CD1c-positive myeloid dendritic cell (primary cell): ENCODE measurements around the gene MEGF8.

ENCODE experiments used
- DNase-seq: peaks from one replicate; pipeline ENCODE4 v3.0.0-alpha.2; 2016; ENCODE audit errors: extremely low spot score

The MEGF8 gene

DNA sequence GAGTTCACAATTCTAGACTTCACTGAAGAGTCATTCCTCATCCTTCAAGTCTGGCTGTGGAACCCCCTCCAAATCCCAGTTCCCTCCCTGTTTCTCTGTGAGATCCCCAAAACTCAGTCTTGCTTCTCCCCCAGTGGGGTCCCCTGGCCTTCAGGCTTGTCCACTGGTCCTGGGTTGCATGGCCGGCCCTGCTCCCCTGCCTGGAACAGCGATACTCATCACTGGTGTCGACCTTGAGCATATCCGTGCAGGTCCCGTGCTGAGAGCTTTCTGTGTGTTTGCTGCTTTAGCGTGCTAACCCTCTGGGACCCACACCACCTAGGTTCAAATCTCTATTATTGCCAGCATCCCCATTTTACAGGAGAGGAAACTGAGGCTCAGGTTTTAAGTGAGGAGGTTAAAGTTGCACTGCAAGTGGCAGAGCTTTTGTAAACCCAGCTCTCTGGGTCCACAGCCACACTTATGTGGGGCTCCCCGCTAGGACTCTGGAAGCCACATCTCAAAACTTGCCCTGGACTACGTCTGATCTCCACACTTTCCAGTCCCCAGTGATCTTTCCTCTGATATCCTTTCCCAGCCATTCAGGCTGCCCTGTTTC lies 86.2 kb downstream of the MEGF8 start:
- DNase-seq: no peak

- DNase-seq: no peak
These were observed 86.8 kb downstream of the MEGF8 start for GRCh38 chr19:42412227-42412626.

DNA sequence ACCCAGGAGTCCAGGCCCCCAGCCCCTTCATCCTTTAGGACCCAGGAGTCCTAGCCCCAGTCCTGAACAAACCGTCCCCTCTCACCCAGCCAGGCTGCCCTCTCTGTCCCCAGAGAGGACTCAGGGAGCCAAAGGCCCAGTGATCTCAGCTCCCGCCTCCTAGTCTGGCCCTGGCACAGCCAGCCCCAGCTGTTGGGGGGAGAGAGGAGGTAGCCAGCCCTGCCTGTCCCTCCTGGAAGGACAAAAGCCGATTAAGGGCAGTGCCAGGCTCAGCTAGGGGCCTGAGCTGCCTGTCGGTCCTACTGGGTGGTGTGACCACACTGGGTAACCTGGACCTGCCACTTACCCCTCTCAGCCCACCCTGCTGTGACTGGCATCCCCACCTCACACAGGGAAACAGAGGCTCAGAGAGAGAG lies 87.2 kb downstream of the MEGF8 start:
- no peak for DNase-seq

GRCh38 chr19:42419309-42419708 lies 93.9 kb downstream of the MEGF8 start:
- DNase-seq: no peak

DNA sequence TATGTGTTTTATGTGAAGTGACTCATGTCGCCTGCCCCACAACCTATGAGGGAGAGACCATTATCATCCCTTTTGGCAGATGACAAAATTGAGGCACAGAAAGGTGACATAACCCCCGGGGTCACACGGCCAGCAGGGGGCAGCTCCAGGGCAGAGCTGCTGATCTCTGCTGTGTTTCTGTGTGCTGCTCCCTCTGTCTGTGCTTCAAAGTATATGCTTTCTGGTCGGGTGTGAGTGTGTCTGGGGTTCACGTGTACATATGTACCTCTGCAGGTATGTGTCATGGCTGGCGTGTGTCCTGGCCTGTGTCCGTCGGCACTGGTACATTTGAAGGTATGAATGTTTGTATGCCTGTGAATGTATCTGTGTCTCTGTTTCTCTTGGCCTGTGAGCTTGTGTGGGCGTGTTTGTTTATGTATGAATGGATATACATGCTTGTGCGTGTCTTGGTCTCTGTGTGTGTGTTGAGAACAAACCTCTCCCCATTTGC lies 94.7 kb downstream of the MEGF8 start:
- peak; percentile 60 for DNase-seq

DNA sequence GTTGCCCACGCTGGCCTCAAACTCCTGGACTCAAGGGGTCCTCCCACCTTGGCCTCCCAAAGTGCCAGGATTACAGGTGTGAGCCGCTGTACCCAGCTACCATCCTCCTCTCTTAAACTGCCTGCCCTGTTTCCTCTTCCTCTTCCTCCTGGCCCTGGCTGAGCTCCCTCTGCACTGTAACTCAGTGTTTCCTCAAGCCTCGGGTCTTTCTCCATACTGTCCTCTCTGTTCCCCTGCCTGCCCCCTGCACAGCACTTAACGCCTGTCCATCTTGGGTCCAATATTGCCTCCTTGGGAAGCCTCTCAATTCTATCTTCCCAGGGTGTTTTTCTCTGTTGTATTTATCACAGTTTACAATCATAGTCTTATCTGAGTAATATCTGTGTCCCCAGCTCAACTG lies 95.7 kb downstream of the MEGF8 start:
- DNase-seq: no peak

DNA sequence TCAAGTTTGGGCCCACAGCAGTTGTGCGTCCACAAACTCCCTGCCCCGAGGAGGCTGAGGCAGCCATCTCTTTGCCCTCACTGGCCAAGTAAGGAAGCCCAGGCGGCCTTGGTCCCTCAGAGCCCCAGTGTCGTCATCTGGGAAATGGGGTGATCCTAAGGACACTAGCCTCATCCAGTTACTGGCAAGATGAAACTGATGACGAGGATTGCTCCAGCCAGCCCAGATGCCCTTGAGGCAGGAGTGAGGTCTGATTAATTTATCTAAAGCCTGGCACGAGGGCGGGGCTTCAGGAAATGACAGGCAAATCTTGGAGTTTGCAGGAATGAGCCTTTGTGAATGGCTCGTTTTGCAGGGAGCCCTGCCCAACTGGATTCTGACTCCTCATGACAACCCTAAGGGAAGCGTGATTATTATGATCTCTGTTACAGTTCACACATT lies 96.2 kb downstream of the MEGF8 start:
- DNase-seq: no peak

- no peak for DNase-seq
These were observed 96.9 kb downstream of the MEGF8 start for GRCh38 chr19:42422092-42422900.

- peak; percentile 27 for DNase-seq
These were observed 97.5 kb downstream of the MEGF8 start for GRCh38 chr19:42422901-42423461.

DNA sequence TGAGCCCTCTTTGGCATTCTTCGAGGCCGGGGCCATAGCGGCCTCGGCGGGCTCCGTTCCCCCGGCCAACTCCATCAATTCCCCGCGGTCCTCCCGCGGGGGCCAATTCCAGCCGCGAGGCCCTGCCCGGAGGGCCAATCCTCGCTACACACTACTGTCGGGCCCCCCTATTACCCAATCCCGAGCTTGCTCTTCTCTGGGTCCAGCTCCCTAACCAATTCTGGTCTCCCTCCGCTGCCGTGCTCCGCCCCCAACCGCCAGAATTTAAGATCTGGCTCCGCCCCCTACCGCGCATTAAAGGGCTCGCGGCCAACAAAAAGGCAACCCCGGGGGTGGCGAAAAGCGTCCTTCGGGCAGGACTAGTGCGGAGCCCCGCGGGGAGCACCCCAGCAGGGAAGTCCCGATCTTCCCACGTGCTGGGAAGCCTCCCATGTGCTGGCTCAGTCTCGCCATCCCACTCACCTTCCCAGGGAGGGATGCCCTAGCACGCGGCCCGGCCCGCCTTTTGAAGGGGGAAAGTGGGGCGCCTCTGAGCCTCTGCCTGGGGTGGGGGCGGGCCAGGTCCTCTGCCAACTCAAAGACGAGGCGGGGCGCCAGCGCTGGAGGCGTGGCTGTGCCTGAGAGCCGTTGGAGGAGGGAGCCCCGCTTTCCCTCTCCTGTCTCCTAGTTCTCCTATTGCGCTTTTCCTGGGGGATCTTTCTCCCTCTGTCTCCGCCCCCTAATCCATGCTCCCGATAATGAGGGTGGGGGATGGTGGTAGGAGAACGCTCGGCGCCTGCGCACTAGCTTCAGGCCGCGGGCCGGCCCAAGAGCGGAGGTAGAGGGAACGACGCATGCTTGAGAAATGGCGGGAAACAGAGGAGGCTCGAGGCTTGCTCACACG lies 98.3 kb downstream of the MEGF8 start:
- DNase-seq: peak; percentile 83

GRCh38 chr19:42424345-42424707 lies 98.9 kb downstream of the MEGF8 start:
- no peak for DNase-seq

DNA sequence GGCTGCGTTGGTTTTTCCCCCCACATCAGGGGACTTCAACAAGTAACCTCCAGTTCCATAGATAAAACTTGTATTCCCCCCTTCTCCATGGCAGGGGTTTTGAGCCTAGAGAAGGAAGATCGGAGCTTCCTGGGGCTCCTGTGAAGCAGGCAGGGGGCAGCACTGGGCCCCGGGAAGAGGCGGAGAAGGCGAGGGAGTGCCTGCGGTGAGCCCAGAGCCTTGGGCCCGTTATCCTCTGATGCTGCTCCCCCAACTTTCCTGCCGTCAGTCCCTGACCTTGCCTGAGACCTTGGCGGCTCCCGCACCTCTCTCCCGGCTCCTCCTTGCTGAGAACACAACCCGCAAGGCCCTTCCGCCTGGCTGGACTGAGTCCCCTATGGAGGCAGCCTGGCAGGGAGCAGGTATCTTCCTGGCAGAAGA lies 99.3 kb downstream of the MEGF8 start:
- no peak for DNase-seq

GRCh38 chr19:42426643-42427042 lies 101.2 kb downstream of the MEGF8 start:
- DNase-seq: no peak

DNA sequence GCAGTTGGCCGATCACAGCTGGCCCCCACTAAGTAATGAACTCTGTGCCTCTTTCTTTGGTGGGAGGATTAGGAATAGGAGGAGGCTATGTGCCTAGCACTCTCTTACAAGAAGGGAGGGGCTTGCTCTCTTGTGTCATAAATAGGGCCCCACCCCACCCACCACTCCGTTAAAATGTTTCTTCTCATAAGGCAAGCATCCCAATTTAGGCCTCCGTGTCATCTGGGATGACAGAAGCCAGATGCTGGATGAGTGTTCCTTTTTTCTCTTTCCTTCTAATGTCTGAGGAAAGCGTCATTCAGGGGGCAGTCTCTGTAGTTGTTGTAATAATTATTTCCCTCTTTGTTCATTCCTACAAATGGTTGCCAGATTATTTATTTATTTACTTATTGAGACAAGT lies 101.9 kb downstream of the MEGF8 start, which contains the start of gene LIPE:
Gene LIPE, minus strand, starts transcription at position 76 of the 400 bp plus-strand sequence. CDS start 239 bp downstream, outside the sequence.
- no peak for DNase-seq
